PC-9 (cell line): Measurements from ENCODE around the gene ARFIP1. TPM values are rescaled to one million over a fixed set of nuclear protein-coding genes. Genes with fewer than 3 reads are reported as not detected.

Experiments
- BruUV-seq: library from RNA; stranded (reverse); fragments of 400-500 nt; replicated peaks from 2 replicates; lab custom pipeline; 2021; lab: Mats Ljungman, UMichigan
- CTCF ChIA-PET: fragments of 300-600 bp; sonication (Branson Sonifier 250); formaldehyde crosslinking; loops from one replicate; lab custom pipeline; 2022; ENCODE audit warnings: antibody characterized with exemption; lab: Charles Lee
- POLR2A ChIA-PET: fragments of 300-600 bp; sonication (Branson Sonifier 250); formaldehyde crosslinking; loops from one replicate; lab custom pipeline; 2022; ENCODE audit warnings: antibody characterized with exemption; ENCODE audit not compliant: unreplicated experiment; lab: Charles Lee
- DNase-seq, 2 experiments: peaks; one replicate each; pipeline versions ENCODE4 v3.0.0 to v3.0.0-alpha.2; 2015 to 2022; ENCODE audit warnings: mixed read lengths in 1 of 2
- H2AFZ ChIP-seq: fragments of 200-600 bp; sonication (generic); 2 replicates; pipeline ENCODE4 v1.8.1; 2017; ENCODE audit warnings: antibody characterized with exemption
- H3F3A ChIP-seq: fragments of 200-600 bp; sonication (generic); 2 replicates; pipeline ENCODE4 v1.8.1; 2017; ENCODE audit warnings: antibody characterized with exemption, mild to moderate bottlenecking, low read depth; ENCODE audit not compliant: insufficient read depth
- H3K27ac ChIP-seq: fragments of 200-600 bp; sonication (generic); 2 replicates; pipeline ENCODE4 v1.6.1; 2016; ENCODE audit warnings: mixed run types
- H3K27me3 ChIP-seq: fragments of 200-600 bp; sonication (generic); 2 replicates; pipeline ENCODE4 v1.6.1; 2016; ENCODE audit warnings: low read depth, mixed run types; ENCODE audit not compliant: insufficient read depth
- H3K36me3 ChIP-seq: fragments of 200-600 bp; sonication (generic); 2 replicates; pipeline ENCODE4 v1.6.1; 2016; ENCODE audit warnings: low read depth, mixed run types
- H3K4me1 ChIP-seq: fragments of 200-600 bp; sonication (generic); replicated peaks from 2 replicates; pipeline ENCODE4 v1.6.1; 2016; ENCODE audit warnings: mixed run types; ENCODE audit not compliant: insufficient read depth
- H3K4me2 ChIP-seq: fragments of 200-600 bp; sonication (generic); 2 replicates; pipeline ENCODE4 v1.6.1; 2017; ENCODE audit warnings: mixed run types
- H3K4me3 ChIP-seq: fragments of 200-600 bp; sonication (generic); 2 replicates; pipeline ENCODE4 v1.6.1; 2016; ENCODE audit warnings: mixed run types
- H3K79me2 ChIP-seq: fragments of 200-600 bp; sonication (generic); 2 replicates; pipeline ENCODE4 v1.6.1; 2017; ENCODE audit warnings: low read depth, mixed run types
- H3K9me2 ChIP-seq: fragments of 200-600 bp; sonication (generic); 2 replicates; pipeline ENCODE4 v1.8.1; 2017; ENCODE audit warnings: mild to moderate bottlenecking; ENCODE audit not compliant: insufficient read depth
- H3K9me3 ChIP-seq: fragments of 200-600 bp; sonication (generic); 2 replicates; pipeline ENCODE4 v1.8.1; 2016; ENCODE audit warnings: low read depth; ENCODE audit not compliant: insufficient read depth
- H4K20me1 ChIP-seq: fragments of 200-600 bp; sonication (generic); 2 replicates; pipeline ENCODE4 v1.8.1; 2017; ENCODE audit not compliant: insufficient read depth
- CTCF ChIP-seq: fragments of 200-600 bp; sonication (generic); conservative IDR thresholded peaks from 2 replicates; pipeline ENCODE4 v1.6.1; 2017; ENCODE audit warnings: mixed run types, antibody characterized with exemption, mild to moderate bottlenecking, moderate library complexity
- EZH2 ChIP-seq: fragments of 200-600 bp; sonication (generic); IDR thresholded peaks from 2 replicates; pipeline ENCODE4 v1.8.0; 2017; ENCODE audit warnings: antibody characterized with exemption, low read depth
- intact Hi-C: fragments of 100-400 bp; cut with micrococcal nuclease; formaldehyde crosslinking; loops from one replicate; pipeline ENCODE4 v1.10.0; 2022; ENCODE audit not compliant: unreplicated experiment
- total RNA-seq: library from RNA; stranded (reverse); gene quantifications from 2 replicates; pipeline ENCODE4 v1.2.3, GENCODE V29; 2021

ARFIP1 gene
- total RNA-seq, 1 experiment from 2014 or later: 38.4 TPM

GRCh38 chr4:152947311-152947710, 167.6 kb downstream of the ARFIP1 start:
- H3K4me2 ChIP-seq: no peak overlapping the region
- H3K9me3 ChIP-seq: no peaks in the 10 kb centered on the region
- TF ChIP-seq CTCF: no peak
- no peak for TF ChIP-seq EZH2
- H3K79me2 ChIP-seq: no peaks in the 10 kb centered on the region
- no peaks in the 10 kb centered on the region for H3K36me3 ChIP-seq
- no peak overlapping the region for H3K27ac ChIP-seq
- no peaks in the 10 kb centered on the region for H3K27me3 ChIP-seq
- CTCF ChIA-PET: no interaction called here
- DNase-seq: no peak
- intact Hi-C loops: no loop called here
- H3K9me2 ChIP-seq: no peaks in the 10 kb centered on the region
- no TSS peak for BruUV-seq
- H3F3A ChIP-seq: no peaks in the 10 kb centered on the region
- no peaks in the 10 kb centered on the region for H3K4me1 ChIP-seq
- H4K20me1 ChIP-seq: no peaks in the 10 kb centered on the region
- no peak overlapping the region for H3K4me3 ChIP-seq
- POLR2A ChIA-PET: interaction anchor here (0.6 kb wide), 1 partner anchor 1851 kb away, joined by 8 read pairs; no protein-coding TSS in a partner anchor
- no peak overlapping the region for H2AFZ ChIP-seq

DNA sequence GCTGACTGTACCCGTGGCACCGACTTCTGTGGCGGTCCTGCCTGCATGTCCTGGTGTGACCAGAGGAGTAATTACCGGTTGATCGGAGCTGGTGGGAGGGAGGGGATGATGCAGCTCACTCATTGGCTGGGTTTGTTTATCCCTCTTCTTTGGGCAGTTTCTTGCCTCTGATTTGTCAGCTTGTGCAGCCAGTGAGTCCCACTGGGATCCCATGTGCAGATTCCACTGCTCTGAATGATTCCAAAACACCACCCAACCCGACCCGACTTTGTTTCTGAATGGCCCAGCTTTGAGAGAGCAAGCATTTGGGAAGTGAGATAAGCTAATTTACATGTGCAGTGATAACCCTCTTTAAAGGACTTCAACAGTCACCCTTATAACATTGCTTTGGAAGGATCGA, 170.2 kb downstream of the ARFIP1 start:
- BruUV-seq: no TSS peak
- H3K79me2 ChIP-seq: no peaks in the 10 kb centered on the region

GRCh38 chr4:152950402-152951274, 170.9 kb downstream of the ARFIP1 start:
- H3K36me3 ChIP-seq: no peaks in the 10 kb centered on the region
- H3K9me2 ChIP-seq: no peaks in the 10 kb centered on the region
- ChIA-PET CTCF (interaction anchor here (0.6 kb wide), 1 partner anchor 104 kb away, joined by 3 read pairs; no protein-coding TSS in a partner anchor), POLR2A (no interaction called here)
- H3K4me1 ChIP-seq: no peaks in the 10 kb centered on the region
- H3K79me2 ChIP-seq: no peaks in the 10 kb centered on the region
- H3K27ac ChIP-seq: no peak overlapping the region
- H3K4me3 ChIP-seq: no peak overlapping the region
- no peaks in the 10 kb centered on the region for H3F3A ChIP-seq
- BruUV-seq: no TSS peak
- no peak overlapping the region for H2AFZ ChIP-seq
- H3K4me2 ChIP-seq: no peak overlapping the region
- H3K27me3 ChIP-seq: no peaks in the 10 kb centered on the region
- H3K9me3 ChIP-seq: no peaks in the 10 kb centered on the region
- TF ChIP-seq CTCF (no peak), EZH2 (no peak)
- DNase-seq: no peak
- intact Hi-C loops: no loop called here
- H4K20me1 ChIP-seq: no peaks in the 10 kb centered on the region

More for the DNA sequence above, 170.2 kb downstream of the ARFIP1 start:
- no peaks in the 10 kb centered on the region for H3F3A ChIP-seq
- H3K4me3 ChIP-seq: no peak overlapping the region
- intact Hi-C loops: no loop called here
- no peaks in the 10 kb centered on the region for H3K4me1 ChIP-seq
- H3K9me2 ChIP-seq: no peaks in the 10 kb centered on the region
- no peaks in the 10 kb centered on the region for H3K9me3 ChIP-seq
- no peak overlapping the region for H2AFZ ChIP-seq
- H3K4me2 ChIP-seq: no peak overlapping the region
- no peak for DNase-seq
- no peaks in the 10 kb centered on the region for H3K27me3 ChIP-seq
- POLR2A ChIA-PET: no interaction called here
- no peak overlapping the region for H3K27ac ChIP-seq
- no peaks in the 10 kb centered on the region for H4K20me1 ChIP-seq
- no peaks in the 10 kb centered on the region for H3K36me3 ChIP-seq
- TF ChIP-seq CTCF (no peak), EZH2 (no peak)
- CTCF ChIA-PET: interaction anchor here (0.6 kb wide), 1 partner anchor 103 kb away, joined by 3 read pairs; no protein-coding TSS in a partner anchor
